ENCODE results near the gene TAF1A.

The TAF1A gene

GRCh38 chr1:222535455-222535854 is 54.3 kb downstream of the TAF1A start:
- no peak for DNase-seq (ENCODE audit: low spot score)

GRCh38 chr1:222530852-222531251 is 58.9 kb downstream of the TAF1A start:
- no peak for DNase-seq (ENCODE audit: low spot score)

- DNase-seq (ENCODE audit: low spot score), result no peak
Measured at GRCh38 chr1:222529916-222530315, 59.8 kb downstream of the TAF1A start.

GRCh38 chr1:222529181-222529580 is 60.6 kb downstream of the TAF1A start:
- DNase-seq (ENCODE audit: low spot score), result no peak

- no peak for DNase-seq (ENCODE audit: low spot score)
Measured at GRCh38 chr1:222525951-222526350, 63.8 kb downstream of the TAF1A start.

GRCh38 chr1:222523852-222524251 is 65.9 kb downstream of the TAF1A start:
- DNase-seq (ENCODE audit: low spot score), result no peak

GRCh38 chr1:222522105-222522915 is 67.4 kb downstream of the TAF1A start:
- no peak for DNase-seq (ENCODE audit: low spot score)

- no peak for DNase-seq (ENCODE audit: low spot score)
Measured at GRCh38 chr1:222521299-222522104, 68.2 kb downstream of the TAF1A start.
